H1 (cell line): Measurements from ENCODE around the gene PRKAR2B. TPM values are rescaled to one million over a fixed set of nuclear protein-coding genes. Genes with fewer than 3 reads are reported as not detected.
A peak's percentile ranks its signal among the peaks of the same experiment; 100 is the strongest.

ENCODE experiments used
- CTCF ChIA-PET: fragments of 300-600 bp; sonication (Branson Sonifier 250); formaldehyde crosslinking; loops from one replicate; lab custom pipeline; 2021; ENCODE audit not compliant: partially characterized antibody; lab: Charles Lee
- POLR2A ChIA-PET: fragments of 300-600 bp; sonication (Branson Sonifier 250); formaldehyde crosslinking; loops from one replicate; lab custom pipeline; 2021; ENCODE audit warnings: inconsistent platforms; ENCODE audit not compliant: partially characterized antibody; lab: Charles Lee
- DNase-seq, 2 experiments: peaks; one replicate each; pipeline versions ENCODE4 v3.0.0 to v3.0.0-alpha.2; 2010 to 2022; ENCODE audit warnings: low spot score in 2 of 2, low read depth in 1 of 2, mixed read lengths in 1 of 2
- FAIRE-seq: peaks from 2 replicates; lab custom pipeline; 2011; peaks lifted over from hg19 to GRCh38; lab: Jason Lieb, UNC
- H2AFZ ChIP-seq: 2 replicates; pipeline ENCODE4 v1.8.1; 2012; ENCODE audit warnings: low read length, inconsistent platforms
- H2AK5ac ChIP-seq: 2 replicates; pipeline ENCODE4 v1.6.1; 2013; ENCODE audit warnings: low read depth, low read length
- H2BK120ac ChIP-seq: replicated peaks from 2 replicates; pipeline ENCODE3; 2013; ENCODE audit warnings: low read depth, low read length, inconsistent platforms
- H2BK12ac ChIP-seq: 2 replicates; pipeline ENCODE4 v1.6.1; 2013; ENCODE audit warnings: low read depth, low read length
- H2BK15ac ChIP-seq: 2 replicates; pipeline ENCODE4 v1.6.1; 2013; ENCODE audit warnings: low read length
- H2BK20ac ChIP-seq: 2 replicates; pipeline ENCODE4 v1.6.1; 2013; ENCODE audit warnings: low read length
- H2BK5ac ChIP-seq: 2 replicates; pipeline ENCODE4 v1.6.1; 2013; ENCODE audit warnings: low read depth, low read length
- H3K14ac ChIP-seq: 2 replicates; pipeline ENCODE4 v1.6.1; 2013; ENCODE audit warnings: inconsistent platforms; ENCODE audit not compliant: insufficient read length
- H3K18ac ChIP-seq: 2 replicates; pipeline ENCODE4 v1.6.1; 2013; ENCODE audit warnings: low read length; ENCODE audit errors: extremely low read depth
- H3K23ac ChIP-seq: 2 replicates; pipeline ENCODE4 v1.6.1; 2013; ENCODE audit warnings: inconsistent platforms; ENCODE audit not compliant: insufficient read length
- H3K23me2 ChIP-seq: 2 replicates; pipeline ENCODE4 v1.6.1; 2013; ENCODE audit warnings: low read depth, low read length
- H3K27ac ChIP-seq: 2 replicates; pipeline ENCODE4 v1.6.1; 2011; ENCODE audit warnings: low read depth, low read length, inconsistent platforms
- H3K27me3 ChIP-seq, 4 experiments: replicated peaks in 1 of 4; 1 replicate in 1 of 4; 2 replicates in 3 of 4; pipeline versions ENCODE4 v1.6.1 to v1.8.1; 2011 to 2013; ENCODE audit warnings: low read length in 3 of 4, mild to moderate bottlenecking in 3 of 4, inconsistent platforms in 2 of 4, mixed read lengths in 2 of 4, moderate library complexity in 1 of 4; ENCODE audit not compliant: control insufficient read depth in 3 of 4, insufficient read depth in 3 of 4; ENCODE audit errors: extremely low read depth in 1 of 4
- H3K36me3 ChIP-seq, 4 experiments: 2 replicates each; pipeline versions ENCODE4 v1.6.1 to v1.8.1; 2011 to 2013; ENCODE audit warnings: mild to moderate bottlenecking in 4 of 4, low read length in 3 of 4, moderate library complexity in 2 of 4, control low read depth in 1 of 4, inconsistent platforms in 1 of 4; ENCODE audit not compliant: insufficient read depth in 4 of 4, control insufficient read depth in 2 of 4
- H3K4ac ChIP-seq: replicated peaks from 2 replicates; pipeline ENCODE3; 2013; ENCODE audit warnings: low read length, low read depth, mixed read lengths, inconsistent platforms; ENCODE audit not compliant: insufficient read length
- H3K4me1 ChIP-seq, 4 experiments: replicated peaks in 1 of 4; 1 replicate in 1 of 4; 2 replicates in 3 of 4; pipeline versions ENCODE4 v1.6.1 to v1.8.1; 2011 to 2013; ENCODE audit warnings: low read length in 3 of 4, inconsistent platforms in 2 of 4, mixed read lengths in 1 of 4; ENCODE audit not compliant: insufficient read depth in 4 of 4, control insufficient read depth in 3 of 4
- H3K4me2 ChIP-seq, 2 experiments: 2 replicates each; pipeline versions ENCODE4 v1.6.1 to v1.8.1; 2011 to 2013; ENCODE audit warnings: low read depth in 2 of 2, low read length in 2 of 2, control low read depth in 1 of 2, inconsistent platforms in 1 of 2, mild to moderate bottlenecking in 1 of 2; ENCODE audit not compliant: insufficient read depth in 1 of 2
- H3K4me3 ChIP-seq, 4 experiments: fragments of 200-600, 300-600 bp in 1 of 4; sonication (generic), shearing (Covaris generic), sonication (Bioruptor Twin) in 1 of 4; 2 replicates each; pipeline versions ENCODE4 v1.5.1 to v1.8.1; 2011 to 2016; ENCODE audit warnings: low read length in 4 of 4, low read depth in 3 of 4, control low read depth in 2 of 4, inconsistent platforms in 2 of 4, mild to moderate bottlenecking in 2 of 4, mixed read lengths in 1 of 4, moderate library complexity in 1 of 4; ENCODE audit not compliant: insufficient read depth in 2 of 4; ENCODE audit errors: extremely low read depth in 1 of 4
- H3K56ac ChIP-seq: replicated peaks from 2 replicates; pipeline ENCODE3; 2013; ENCODE audit warnings: low read depth, mild to moderate bottlenecking, mixed read lengths, low read length, inconsistent platforms; ENCODE audit not compliant: insufficient read length
- H3K79me1 ChIP-seq: 2 replicates; pipeline ENCODE4 v1.6.1; 2013; ENCODE audit warnings: low read depth, low read length, control low read depth
- H3K79me2 ChIP-seq, 2 experiments: 2 replicates each; pipeline versions ENCODE4 v1.6.1 to v1.8.1; 2012 to 2013; ENCODE audit warnings: low read length in 2 of 2, mild to moderate bottlenecking in 2 of 2, inconsistent platforms in 1 of 2; ENCODE audit not compliant: insufficient read depth in 2 of 2, control insufficient read depth in 1 of 2
- H3K9ac ChIP-seq, 4 experiments: replicated peaks in 1 of 4; 1 replicate in 1 of 4; 2 replicates in 3 of 4; pipeline versions ENCODE4 v1.6.1 to v1.8.1; 2011 to 2013; ENCODE audit warnings: low read depth in 3 of 4, low read length in 3 of 4, control low read depth in 2 of 4, mild to moderate bottlenecking in 2 of 4, moderate library complexity in 2 of 4, inconsistent platforms in 1 of 4; ENCODE audit errors: extremely low read depth in 1 of 4
- H3K9me3 ChIP-seq, 2 experiments: 2 replicates each; pipeline versions ENCODE4 v1.6.1 to v1.8.1; 2012 to 2013; ENCODE audit warnings: mild to moderate bottlenecking in 2 of 2, moderate library complexity in 2 of 2, control low read depth in 1 of 2, inconsistent platforms in 1 of 2, low read depth in 1 of 2, low read length in 1 of 2, mixed read lengths in 1 of 2; ENCODE audit not compliant: insufficient read depth in 2 of 2
- H4K20me1 ChIP-seq, 2 experiments: replicated peaks in 1 of 2; 2 replicates each; pipeline versions ENCODE3 to v1.8.1; 2011 to 2013; ENCODE audit warnings: inconsistent platforms in 2 of 2, low read length in 2 of 2, mild to moderate bottlenecking in 1 of 2; ENCODE audit not compliant: insufficient read depth in 2 of 2, control insufficient read depth in 1 of 2
- H4K5ac ChIP-seq: 2 replicates; pipeline ENCODE4 v1.6.1; 2013; ENCODE audit warnings: low read length, low read depth, mixed read lengths, inconsistent platforms; ENCODE audit not compliant: insufficient read length
- H4K8ac ChIP-seq: 2 replicates; pipeline ENCODE4 v1.8.0; 2013; ENCODE audit warnings: mild to moderate bottlenecking, moderate library complexity, low read length, inconsistent platforms; ENCODE audit not compliant: insufficient read depth; ENCODE audit errors: extremely low read depth
- H4K91ac ChIP-seq: replicated peaks from 2 replicates; pipeline ENCODE3; 2013; ENCODE audit warnings: low read length, mixed read lengths, inconsistent platforms; ENCODE audit not compliant: insufficient read length
- BACH1 ChIP-seq: IDR thresholded peaks from 2 replicates; pipeline ENCODE4 v1.6.1; 2012; ENCODE audit warnings: low read length, improper control_type of control experiment
- CBX5 ChIP-seq: fragments of 300-800, 300-1000 bp; sonication (generic); IDR thresholded peaks from 2 replicates; pipeline ENCODE4 v1.7.1; 2016; ENCODE audit warnings: antibody characterized with exemption, low read length, low read depth
- CEBPB ChIP-seq: IDR thresholded peaks from 2 replicates; pipeline ENCODE4 v1.6.1; 2012; ENCODE audit warnings: low read depth, low read length
- MAX ChIP-seq: IDR thresholded peaks from 2 replicates; pipeline ENCODE4 v1.6.1; 2012; ENCODE audit warnings: inconsistent platforms
- TCF12 ChIP-seq: IDR thresholded peaks from 2 replicates; pipeline ENCODE4 v1.6.1; 2011; ENCODE audit warnings: low read depth, mild to moderate bottlenecking, low read length
- USF2 ChIP-seq: IDR thresholded peaks from 2 replicates; pipeline ENCODE4 v1.6.1; 2011; ENCODE audit warnings: low read length, improper control_type of control experiment
- WGBS, 2 experiments: shearing (Covaris generic) in 1 of 2; methylation state at CpG; one replicate each; pipeline versions ENCODE4 v1.1.6 to v1.1.7; 2013 to 2015; ENCODE audit warnings: low lambda C conversion rate in 2 of 2, mixed read lengths in 2 of 2, inconsistent platforms in 1 of 2, low coverage in 1 of 2, missing lambda C conversion rate in 1 of 2; ENCODE audit not compliant: insufficient replicate concordance in 2 of 2, insufficient coverage in 1 of 2, insufficient read length in 1 of 2; ENCODE audit errors: extremely low coverage in 1 of 2, missing lambda C conversion rate in 1 of 2; 5-methylcytosine and 5-hydroxymethylcytosine counted together
- polyA plus RNA-seq, 7 experiments: library from polyadenylated mRNA; depleted of rRNA in 3 of 7; stranded (reverse) in 5 of 7; unstranded in 2 of 7; fragments of >200 nt in 5 of 7; fragments of 200-250 nt in 2 of 7; gene quantifications; 1 replicate in 5 of 7; 2 replicates in 1 of 7; 4 replicates in 1 of 7; pipeline versions ENCODE4 v1.2.1 to v1.2.3, GENCODE V29; 2011 to 2013; ENCODE audit warnings: missing spikeins in 2 of 7, mixed read lengths in 2 of 7
- total RNA-seq: library from RNA; stranded (reverse); fragmentation: NEBNext Ultra II Directional; extraction: Animal tissue kit (Norgen Biotek cat#: 25700); gene quantifications from 2 replicates; pipeline ENCODE4 v1.2.1, GENCODE V29; 2021

PRKAR2B gene
- total and polyA plus RNA-seq, 2 of the 8 experiments (the other 6 are each of a cell fraction or from before 2014, with no cell fraction given) = 10.4 to 37.0 TPM

GRCh38 chr7:106999023-106999422, 45.5 kb upstream of the PRKAR2B start:
- TF ChIP-seq BACH1 (no peak), CBX5 (no peak), TCF12 (no peak), MAX (no peak), CEBPB (peak; percentile 32; the same call in 1 of the 2 replicates), USF2 (no peak)
- TF ChIP-seq, all 59 proteins: peak for 1
- Histone ChIP-seq H3K23ac (no peak overlapping the region), H3K27ac (no peak overlapping the region), H4K5ac (no peak overlapping the region), H3K56ac (no peak overlapping the region), H3K4me3 (no peak overlapping the region), H2BK5ac (no peak overlapping the region), H2BK12ac (no peak overlapping the region), H4K91ac (no peak overlapping the region), H3K4me2 (no peak overlapping the region), H2AK5ac (no peak overlapping the region), H4K8ac (no peak overlapping the region), H3K4ac (no peak overlapping the region), H3K79me1 (no peaks in the 10 kb centered on the region), H3K9ac (no peak overlapping the region), H3K27me3 (peaks cover 0 to 1% (median 0%) of the 10 kb centered on the region in 4 experiments; a peak in 1 of 7 replicates), H3K23me2 (no peaks in the 10 kb centered on the region), H3K18ac (no peak overlapping the region), H2BK15ac (no peak overlapping the region), H3K14ac (no peak overlapping the region), H3K36me3 (no peaks in the 10 kb centered on the region), H3K79me2 (no peaks in the 10 kb centered on the region), H4K20me1 (no peaks in the 10 kb centered on the region), H2AFZ (no peak overlapping the region), H2BK20ac (no peak overlapping the region), H2BK120ac (no peak overlapping the region), H3K4me1 (no peaks in the 10 kb centered on the region), H3K9me3 (no peaks in the 10 kb centered on the region)
- 84% methylated on average over 2 of the region's 2 CpGs; no CpG with 5 or more reads in 1 of the 2 experiments for WGBS, 2 experiments
- DNase-seq (no peak), FAIRE-seq (no peak)
- POLR2A ChIA-PET = no interaction called here
- CTCF ChIA-PET = interaction anchor here (1.6 kb wide), 1 partner anchor 148 kb away, joined by 4 read pairs; no protein-coding TSS in a partner anchor
